NB4 (cell line): ENCODE data around the gene FUT8.

Source experiments
- CTCF ChIP-seq: IDR thresholded peaks from one replicate; pipeline ENCODE4 v1.5.1; 2012; ENCODE audit warnings: low read depth, low read length
- MAX ChIP-seq: IDR thresholded peaks from 2 replicates; pipeline ENCODE4 v1.6.1; 2011; ENCODE audit warnings: low read depth, low read length
- MYC ChIP-seq: IDR thresholded peaks from 2 replicates; pipeline ENCODE4 v1.6.1; 2011; ENCODE audit warnings: low read depth, low read length
- POLR2A ChIP-seq: IDR thresholded peaks from 2 replicates; pipeline ENCODE4 v1.6.1; 2011; ENCODE audit warnings: mild to moderate bottlenecking; ENCODE audit not compliant: insufficient read length; ENCODE audit errors: extremely low read depth

GRCh38 chr14:65689070-65689469, 276.5 kb downstream of the FUT8 start:
- TF ChIP-seq CTCF, result no peak
- TF ChIP-seq POLR2A, result no peak
- TF ChIP-seq MAX, result no peak
- TF ChIP-seq MYC, result no peak
